ENCODE measurements around the gene INTS4.
"Not testable (repeated sequence)": the region's sequence is repeated elsewhere in the genome, so short reads cannot be mapped to it uniquely, and the experiment has no call there.

INTS4 gene

GRCh38 chr11:78011301-78011700 lies 16.8 kb upstream of the INTS4 start:
- H3K4me1 Mint-ChIP-seq (ENCODE audit: low read depth): no peaks in the 10 kb centered on the region
- H3K9me3 Mint-ChIP-seq: no peaks in the 10 kb centered on the region
- H3K27ac Mint-ChIP-seq: no peak overlapping the region
- no peaks in the 10 kb centered on the region for H3K27me3 Mint-ChIP-seq (ENCODE audit: low read depth)
- H3K36me3 Mint-ChIP-seq (ENCODE audit: low read depth): no peaks in the 10 kb centered on the region
- no peak for DNase-seq (ENCODE audit: low spot score)
- no peak overlapping the region for H3K4me3 Mint-ChIP-seq

GRCh38 chr11:78010755-78011154 lies 16.3 kb upstream of the INTS4 start:
- Mint-ChIP-seq H3K36me3 (ENCODE audit: low read depth) (no peaks in the 10 kb centered on the region), H3K4me3 (no peak overlapping the region), H3K27ac (no peak overlapping the region), H3K9me3 (no peaks in the 10 kb centered on the region), H3K27me3 (ENCODE audit: low read depth) (no peaks in the 10 kb centered on the region), H3K4me1 (ENCODE audit: low read depth) (no peaks in the 10 kb centered on the region)
- no peak for DNase-seq (ENCODE audit: low spot score)

- Mint-ChIP-seq H3K27me3 (ENCODE audit: low read depth) (no peaks in the 10 kb centered on the region), H3K4me1 (ENCODE audit: low read depth) (no peaks in the 10 kb centered on the region), H3K27ac (no peak overlapping the region)
Measured at GRCh38 chr11:78010304-78010703, 15.8 kb upstream of the INTS4 start.

GRCh38 chr11:78009062-78009461 lies 14.6 kb upstream of the INTS4 start:
- DNase-seq (ENCODE audit: low spot score): no peak
- no peak overlapping the region for H3K27ac Mint-ChIP-seq
- peaks cover 4% of the 10 kb centered on the region for H3K27me3 Mint-ChIP-seq (ENCODE audit: low read depth)
- no peak overlapping the region for H3K4me3 Mint-ChIP-seq
- no peaks in the 10 kb centered on the region for H3K36me3 Mint-ChIP-seq (ENCODE audit: low read depth)
- no peaks in the 10 kb centered on the region for H3K4me1 Mint-ChIP-seq (ENCODE audit: low read depth)
- no peaks in the 10 kb centered on the region for H3K9me3 Mint-ChIP-seq

More at GRCh38 chr11:78010304-78010703, 15.8 kb upstream of the INTS4 start:
- Mint-ChIP-seq H3K9me3 (no peaks in the 10 kb centered on the region), H3K36me3 (ENCODE audit: low read depth) (no peaks in the 10 kb centered on the region), H3K4me3 (no peak overlapping the region)
- DNase-seq (ENCODE audit: low spot score): no peak

GRCh38 chr11:78000193-78000592 lies 5.7 kb upstream of the INTS4 start:
- Mint-ChIP-seq H3K36me3 (ENCODE audit: low read depth) (no peaks in the 10 kb centered on the region), H3K4me3 (no peak overlapping the region), H3K27ac (no peak overlapping the region), H3K27me3 (ENCODE audit: low read depth) (peaks cover 17% of the 10 kb centered on the region), H3K9me3 (no peaks in the 10 kb centered on the region), H3K4me1 (ENCODE audit: low read depth) (peaks cover 5% of the 10 kb centered on the region)
- DNase-seq (ENCODE audit: low spot score): peak; percentile 11

GRCh38 chr11:77999446-78000030 lies 5.1 kb upstream of the INTS4 start:
- peaks cover 16% of the 10 kb centered on the region for H3K27me3 Mint-ChIP-seq (ENCODE audit: low read depth)
- no peaks in the 10 kb centered on the region for H3K36me3 Mint-ChIP-seq (ENCODE audit: low read depth)
- H3K9me3 Mint-ChIP-seq: no peaks in the 10 kb centered on the region
- DNase-seq (ENCODE audit: low spot score): no peak
- no peak overlapping the region for H3K27ac Mint-ChIP-seq
- no peak overlapping the region for H3K4me3 Mint-ChIP-seq
- peaks cover 8% of the 10 kb centered on the region for H3K4me1 Mint-ChIP-seq (ENCODE audit: low read depth)

GRCh38 chr11:77993902-77994301 lies 566 bp downstream of the INTS4 start:
- Mint-ChIP-seq H3K27me3 (ENCODE audit: low read depth) (no peaks in the 10 kb centered on the region), H3K4me1 (ENCODE audit: low read depth) (peaks cover 15% of the 10 kb centered on the region), H3K4me3 (peak overlapping the region; percentile 96), H3K27ac (peak overlapping the region; percentile 86), H3K36me3 (ENCODE audit: low read depth) (peaks cover 8% of the 10 kb centered on the region), H3K9me3 (no peaks in the 10 kb centered on the region)
- DNase-seq (ENCODE audit: low spot score): no peak

GRCh38 chr11:77990981-77991380 lies 3.5 kb downstream of the INTS4 start:
- Mint-ChIP-seq H3K9me3 (no peaks in the 10 kb centered on the region), H3K4me1 (ENCODE audit: low read depth) (peaks cover 19% of the 10 kb centered on the region), H3K4me3 (no peak overlapping the region), H3K36me3 (ENCODE audit: low read depth) (peaks cover 28% of the 10 kb centered on the region), H3K27me3 (ENCODE audit: low read depth) (no peaks in the 10 kb centered on the region), H3K27ac (no peak overlapping the region)
- DNase-seq (ENCODE audit: low spot score): no peak

- peaks cover 46% of the 10 kb centered on the region for H3K36me3 Mint-ChIP-seq (ENCODE audit: low read depth)
- not testable (repeated sequence) for H3K9me3 Mint-ChIP-seq; H3K27me3 Mint-ChIP-seq (ENCODE audit: low read depth); H3K27ac Mint-ChIP-seq; H3K4me1 Mint-ChIP-seq (ENCODE audit: low read depth); DNase-seq (ENCODE audit: low spot score); H3K4me3 Mint-ChIP-seq
Measured at GRCh38 chr11:77986456-77986855, 8.0 kb downstream of the INTS4 start.

GRCh38 chr11:77981346-77981947 lies 13.0 kb downstream of the INTS4 start:
- Mint-ChIP-seq H3K27ac (no peak overlapping the region), H3K4me1 (ENCODE audit: low read depth) (peaks cover 3% of the 10 kb centered on the region), H3K27me3 (ENCODE audit: low read depth) (no peaks in the 10 kb centered on the region), H3K4me3 (no peak overlapping the region), H3K36me3 (ENCODE audit: low read depth) (peaks cover 38% of the 10 kb centered on the region), H3K9me3 (no peaks in the 10 kb centered on the region)
- DNase-seq (ENCODE audit: low spot score): no peak

GRCh38 chr11:77968337-77968736 lies 26.1 kb downstream of the INTS4 start:
- H3K36me3 Mint-ChIP-seq (ENCODE audit: low read depth): peaks cover 10% of the 10 kb centered on the region
- no peak overlapping the region for H3K4me3 Mint-ChIP-seq
- H3K27ac Mint-ChIP-seq: no peak overlapping the region

GRCh38 chr11:77967753-77968152 lies 26.7 kb downstream of the INTS4 start:
- Mint-ChIP-seq H3K4me1 (ENCODE audit: low read depth) (no peaks in the 10 kb centered on the region), H3K9me3 (no peaks in the 10 kb centered on the region), H3K27me3 (ENCODE audit: low read depth) (no peaks in the 10 kb centered on the region), H3K36me3 (ENCODE audit: low read depth) (peaks cover 7% of the 10 kb centered on the region), H3K4me3 (no peak overlapping the region), H3K27ac (no peak overlapping the region)
- DNase-seq (ENCODE audit: low spot score): no peak

More at GRCh38 chr11:77968337-77968736, 26.1 kb downstream of the INTS4 start:
- H3K27me3 Mint-ChIP-seq (ENCODE audit: low read depth): no peaks in the 10 kb centered on the region
- H3K4me1 Mint-ChIP-seq (ENCODE audit: low read depth): no peaks in the 10 kb centered on the region
- no peak for DNase-seq (ENCODE audit: low spot score)
- no peaks in the 10 kb centered on the region for H3K9me3 Mint-ChIP-seq

GRCh38 chr11:77967121-77967520 lies 27.3 kb downstream of the INTS4 start:
- H3K27me3 Mint-ChIP-seq (ENCODE audit: low read depth): no peaks in the 10 kb centered on the region
- H3K4me3 Mint-ChIP-seq: no peak overlapping the region
- peaks cover 7% of the 10 kb centered on the region for H3K36me3 Mint-ChIP-seq (ENCODE audit: low read depth)
- no peaks in the 10 kb centered on the region for H3K9me3 Mint-ChIP-seq
- no peak overlapping the region for H3K27ac Mint-ChIP-seq
- no peak for DNase-seq (ENCODE audit: low spot score)
- H3K4me1 Mint-ChIP-seq (ENCODE audit: low read depth): no peaks in the 10 kb centered on the region

GRCh38 chr11:77966338-77966737 lies 28.1 kb downstream of the INTS4 start:
- Mint-ChIP-seq H3K4me3 (no peak overlapping the region), H3K9me3 (no peaks in the 10 kb centered on the region), H3K4me1 (ENCODE audit: low read depth) (no peaks in the 10 kb centered on the region), H3K27me3 (ENCODE audit: low read depth) (no peaks in the 10 kb centered on the region), H3K36me3 (ENCODE audit: low read depth) (peaks cover 7% of the 10 kb centered on the region), H3K27ac (no peak overlapping the region)
- DNase-seq (ENCODE audit: low spot score): no peak

- H3K27ac Mint-ChIP-seq: no peak overlapping the region
- H3K36me3 Mint-ChIP-seq (ENCODE audit: low read depth): peaks cover 15% of the 10 kb centered on the region
- no peak overlapping the region for H3K4me3 Mint-ChIP-seq
- DNase-seq (ENCODE audit: low spot score): no peak
- no peaks in the 10 kb centered on the region for H3K9me3 Mint-ChIP-seq
- no peaks in the 10 kb centered on the region for H3K27me3 Mint-ChIP-seq (ENCODE audit: low read depth)
- no peaks in the 10 kb centered on the region for H3K4me1 Mint-ChIP-seq (ENCODE audit: low read depth)
Measured at GRCh38 chr11:77959434-77959833, 35.0 kb downstream of the INTS4 start.

Data from T-helper 2 cell treated with Interferon-gamma antibody and Interleukin-4, amounts not matched to agents 5 μg/mL and 100 μg/mL, for 36 hours (primary cell).